C1 segment of cervical spinal cord (tissue), 14 donors: Measurements from ENCODE around the gene DPM3.
"Not testable (repeated sequence)": the region's sequence is repeated elsewhere in the genome, so short reads cannot be mapped to it uniquely, and the experiment has no call there.

Experiments used
- DNase-seq, 14 donors: peaks; one replicate each; lab custom pipeline; 2025; lab: John Stamatoyannopoulos, UW

The DPM3 gene

DNA sequence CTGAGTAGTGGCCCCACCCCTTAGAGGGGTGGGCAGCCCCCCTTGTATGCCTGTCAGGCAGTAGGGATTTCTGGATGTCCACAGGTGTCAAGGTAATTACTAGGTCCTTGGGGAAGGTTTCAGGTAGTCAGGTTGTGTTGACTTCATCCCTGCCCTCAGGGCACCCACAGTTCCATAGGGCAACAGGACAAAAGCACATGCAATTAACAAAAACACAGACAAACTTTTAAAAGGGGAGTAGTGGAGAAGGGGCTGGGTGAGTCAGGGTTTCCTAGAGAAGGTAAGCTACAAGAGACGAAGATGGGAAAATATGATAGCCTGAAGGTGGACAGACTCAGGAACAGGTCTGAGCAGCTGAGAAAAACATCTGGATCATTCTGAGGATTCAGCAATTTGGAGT is 18.7 kb upstream of the DPM3 start:
- no peak for DNase-seq

GRCh38 chr1:155155996-155156643 is 15.8 kb upstream of the DPM3 start:
- DNase-seq = not testable (repeated sequence)

GRCh38 chr1:155145491-155145890 is 5.2 kb upstream of the DPM3 start:
- DNase-seq = no peak

DNA sequence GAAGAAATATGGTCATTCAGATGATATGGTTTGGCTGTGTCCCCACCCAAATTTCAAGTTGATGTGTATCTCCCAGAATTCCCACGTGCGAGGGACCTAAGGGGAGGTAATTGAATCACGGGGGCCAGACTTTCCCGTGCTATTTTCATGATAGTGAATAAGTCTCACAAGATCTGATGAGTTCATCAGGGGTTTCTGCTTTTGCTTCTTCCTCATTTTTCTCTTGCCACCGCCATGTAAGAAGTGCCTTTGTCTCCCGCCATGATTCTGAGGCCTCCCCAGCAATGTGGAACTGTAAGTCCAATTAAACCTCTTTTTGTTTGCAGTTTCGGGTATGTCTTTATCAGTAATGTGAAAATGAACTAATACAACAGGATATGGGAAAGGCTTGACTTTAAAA is 1.4 kb upstream of the DPM3 start:
- no peak for DNase-seq

DNA sequence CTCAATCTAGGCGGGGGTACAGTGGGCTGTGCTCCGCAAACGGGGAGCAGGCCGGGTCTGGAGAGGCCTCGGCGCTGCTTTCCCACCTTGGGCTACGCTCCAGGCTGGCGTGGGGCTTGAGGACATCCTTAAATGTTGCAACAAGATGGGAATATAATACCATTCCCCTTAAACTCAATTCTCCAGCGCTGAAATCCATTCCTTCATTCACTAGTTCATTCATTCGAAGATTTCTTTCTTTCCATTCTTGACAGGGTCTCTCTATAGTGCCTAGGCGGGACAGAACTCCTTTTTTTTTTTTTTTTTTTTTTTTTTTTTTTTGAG is 261 bp upstream of the DPM3 start:
- DNase-seq = no peak

DNA sequence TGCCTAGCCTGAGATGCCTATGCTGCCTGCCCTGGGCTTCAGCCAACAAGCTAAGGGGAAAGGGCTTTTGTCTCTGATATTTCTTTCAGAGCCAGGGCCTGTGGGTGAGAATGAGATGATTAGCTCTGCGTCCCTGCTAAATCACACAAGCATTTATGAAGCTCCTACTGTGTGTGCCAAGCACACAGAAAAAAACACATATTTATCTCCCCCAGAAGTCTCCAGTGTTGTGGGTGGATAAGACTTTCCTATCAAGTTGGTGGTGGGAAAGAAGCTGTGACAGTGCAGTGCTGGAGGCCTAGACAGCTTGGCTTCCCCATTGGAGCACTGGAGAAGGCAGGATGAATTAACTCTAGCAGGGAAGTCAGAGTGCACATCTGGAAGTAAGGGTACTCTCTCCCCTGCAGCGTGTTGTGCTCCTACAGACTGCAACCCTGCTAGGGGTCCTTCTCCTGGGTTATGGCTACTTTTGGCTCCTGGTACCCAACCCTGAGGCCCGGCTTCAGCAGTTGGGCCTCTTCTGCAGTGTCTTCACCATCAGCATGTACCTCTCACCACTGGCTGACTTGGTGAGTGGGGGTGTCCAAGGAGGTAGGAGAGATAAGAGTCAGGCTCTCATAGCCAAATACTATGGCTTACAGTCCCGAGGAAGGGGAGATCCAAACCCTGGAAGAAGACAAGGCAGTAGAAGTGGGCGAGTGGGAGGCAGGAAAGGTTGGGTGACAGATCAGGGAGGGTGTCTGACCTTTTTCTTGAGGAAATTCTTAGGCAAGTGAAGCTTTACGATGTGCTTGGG is 3.0 kb downstream of the DPM3 start:
- no peak for DNase-seq

GRCh38 chr1:155136748-155137147 is 3.6 kb downstream of the DPM3 start:
- DNase-seq = no peak

- peak; percentile 53 to 92 (median 86) for DNase-seq
Observed at GRCh38 chr1:155135415-155136028, 4.8 kb downstream of the DPM3 start, which contains the start of gene SLC50A1. Gene SLC50A1, plus strand, starts transcription at chr1:155135852. Its CDS starts 60 bp downstream, at chr1:155135912.

GRCh38 chr1:155134880-155135414 is 5.4 kb downstream of the DPM3 start:
- DNase-seq = peak in 8 of 14 donors; percentile 57 to 80 (median 65)

- no peak for DNase-seq
Observed at GRCh38 chr1:155134322-155134721, 6.0 kb downstream of the DPM3 start.

- DNase-seq = no peak
Observed at GRCh38 chr1:155133799-155134281, 6.5 kb downstream of the DPM3 start.

DNA sequence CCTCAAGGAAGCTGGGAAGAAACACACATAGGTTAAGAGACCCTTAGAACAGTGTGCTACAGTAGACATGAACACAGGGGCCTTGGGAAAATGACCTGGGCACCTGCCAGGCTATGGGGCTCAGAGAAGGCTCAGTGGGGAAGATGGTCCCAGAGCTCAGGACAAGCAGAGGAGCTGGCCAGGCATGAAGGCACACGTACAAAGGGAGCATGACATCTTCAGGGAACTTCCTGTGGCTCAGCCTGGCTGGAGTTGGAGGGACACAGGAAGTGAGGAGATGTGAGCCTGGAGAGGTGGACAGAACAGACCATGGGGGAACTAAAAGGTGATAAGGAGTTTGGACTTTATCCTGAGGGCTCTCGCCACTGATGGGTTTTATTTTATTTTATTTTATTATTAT is 8.5 kb downstream of the DPM3 start:
- no peak for DNase-seq

DNA sequence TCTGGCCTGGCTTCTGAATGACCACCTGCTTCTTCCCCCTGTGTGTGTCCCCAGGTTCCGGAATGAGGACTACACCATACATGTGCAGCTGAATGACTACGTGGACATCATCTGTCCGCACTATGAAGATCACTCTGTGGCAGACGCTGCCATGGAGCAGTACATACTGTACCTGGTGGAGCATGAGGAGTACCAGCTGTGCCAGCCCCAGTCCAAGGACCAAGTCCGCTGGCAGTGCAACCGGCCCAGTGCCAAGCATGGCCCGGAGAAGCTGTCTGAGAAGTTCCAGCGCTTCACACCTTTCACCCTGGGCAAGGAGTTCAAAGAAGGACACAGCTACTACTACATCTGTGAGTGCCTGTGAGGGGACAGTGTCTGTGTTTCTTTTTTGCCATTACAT is 9.0 kb downstream of the DPM3 start:
- DNase-seq = no peak

DNA sequence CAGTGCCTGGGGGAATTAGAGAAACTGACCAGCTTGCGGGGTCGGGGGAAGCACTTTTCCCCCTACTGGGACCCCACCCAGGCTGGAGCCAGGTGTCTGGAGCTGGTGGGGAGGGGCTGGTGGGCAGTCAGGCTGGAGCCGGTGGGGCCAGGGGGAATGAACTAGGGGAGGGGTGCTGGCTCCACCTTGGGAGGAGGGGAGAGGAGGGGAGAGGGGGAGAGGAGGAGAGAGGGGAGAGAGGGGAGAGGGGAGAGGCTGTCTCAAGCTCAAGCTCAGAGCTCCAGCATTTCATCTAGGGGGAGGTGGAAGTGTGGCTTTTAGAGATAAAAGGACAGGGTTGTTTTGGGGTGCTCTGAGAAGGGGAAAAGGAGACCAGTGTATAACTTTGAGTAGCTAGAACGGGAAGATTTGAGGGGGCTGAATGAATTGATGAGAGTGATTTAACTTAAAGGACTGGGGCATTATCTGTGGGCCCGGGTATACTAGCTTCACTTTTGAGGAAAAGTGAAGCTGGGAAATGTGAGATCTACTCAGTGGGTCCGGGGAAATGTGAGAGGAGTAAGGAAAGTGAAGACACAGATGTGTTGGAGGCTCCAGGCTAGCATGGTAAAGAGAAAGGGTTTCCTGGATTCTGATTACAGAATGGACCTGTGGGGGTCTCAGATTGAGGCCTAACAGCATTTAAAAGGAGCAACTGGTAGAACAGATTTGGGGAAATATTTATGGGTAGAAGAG is 9.9 kb downstream of the DPM3 start:
- no peak for DNase-seq

- peak in 11 of 14 donors; percentile 23 to 63 (median 35) for DNase-seq
Observed at GRCh38 chr1:155128755-155129473, 11.4 kb downstream of the DPM3 start.

DNA sequence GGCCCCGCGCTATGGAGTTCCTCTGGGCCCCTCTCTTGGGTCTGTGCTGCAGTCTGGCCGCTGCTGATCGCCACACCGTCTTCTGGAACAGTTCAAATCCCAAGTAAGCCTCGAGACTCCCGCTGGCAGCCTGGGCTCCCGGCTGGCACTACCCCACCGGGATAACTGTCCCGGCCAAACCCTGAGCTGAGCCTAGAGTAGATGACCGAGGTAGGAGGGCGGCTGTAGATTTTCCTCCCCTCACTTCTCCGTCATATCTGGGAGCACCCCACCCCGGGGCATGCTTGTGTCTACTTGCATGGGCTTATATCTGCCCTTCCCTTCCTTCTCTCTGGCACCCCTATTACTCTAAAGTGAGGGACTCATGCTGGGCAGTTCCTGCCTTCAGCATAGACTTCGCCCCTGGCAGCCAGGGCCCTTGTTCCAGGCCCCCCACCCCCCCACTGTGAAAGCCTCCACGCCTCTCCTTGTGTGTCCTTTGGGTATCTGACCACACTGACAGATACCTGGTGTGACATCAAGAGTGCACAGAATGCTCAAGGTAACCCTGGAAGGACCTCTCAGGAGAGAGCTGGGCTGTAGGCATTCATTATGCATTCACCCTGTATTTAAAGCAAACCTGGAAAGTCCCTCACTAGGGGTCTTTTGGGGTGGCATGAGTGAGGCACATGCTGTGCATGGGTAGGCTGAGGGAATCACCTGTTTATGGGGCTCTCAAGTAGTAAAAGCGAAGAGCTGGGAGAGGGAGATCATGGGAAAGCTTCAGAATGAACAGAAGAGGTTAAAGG is 12.2 kb downstream of the DPM3 start:
- peak in 3 of 14 donors; percentile 50 to 62 (median 52) for DNase-seq

DNA sequence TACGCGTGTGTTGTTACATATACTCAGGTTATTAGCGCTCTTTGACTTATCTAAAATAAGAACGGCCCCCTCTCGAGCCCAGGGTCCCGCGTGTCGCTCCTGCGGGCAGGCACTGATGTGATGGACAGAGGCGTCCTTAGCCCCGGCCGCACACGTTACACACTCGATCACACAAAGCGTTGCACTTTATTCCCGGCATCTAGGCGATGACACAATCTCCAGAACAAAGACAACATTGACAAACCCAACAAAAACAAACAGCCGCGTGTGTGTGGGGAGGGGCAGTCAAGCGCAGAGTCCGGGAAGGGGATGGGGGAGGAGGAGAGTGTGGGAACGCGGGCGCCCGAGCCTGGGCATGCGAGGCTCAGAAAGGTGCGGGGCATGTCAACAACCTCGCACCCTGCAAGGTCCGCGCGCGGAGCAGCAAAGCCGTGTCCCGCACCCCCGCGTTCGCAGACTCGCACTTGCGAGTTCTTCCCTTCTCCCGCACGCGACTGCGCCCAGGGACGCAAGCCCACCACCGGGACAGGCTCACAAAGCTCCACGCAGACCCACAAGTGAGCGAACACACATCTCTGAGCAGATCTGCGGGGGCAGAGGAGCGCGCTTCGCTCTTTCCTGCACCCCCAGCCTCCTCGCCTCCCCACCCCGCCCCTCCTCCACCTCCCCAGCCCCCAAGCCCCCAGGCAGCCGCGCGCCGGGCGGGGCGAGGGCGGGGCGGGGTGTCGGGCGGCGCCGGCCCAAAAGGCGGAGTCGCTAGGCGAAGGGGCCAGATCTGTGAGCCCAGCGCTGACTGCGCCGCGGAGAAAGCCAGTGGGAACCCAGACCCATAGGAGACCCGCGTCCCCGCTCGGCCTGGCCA is 13.0 kb downstream of the DPM3 start, which contains the start of gene EFNA1:
Gene EFNA1 (plus strand): TSS at position 772 of the 862 bp plus-strand sequence. CDS start 102 bp downstream, outside the sequence.
- DNase-seq = peak in 12 of 14 donors; percentile 74 to 96 (median 86)

DNA sequence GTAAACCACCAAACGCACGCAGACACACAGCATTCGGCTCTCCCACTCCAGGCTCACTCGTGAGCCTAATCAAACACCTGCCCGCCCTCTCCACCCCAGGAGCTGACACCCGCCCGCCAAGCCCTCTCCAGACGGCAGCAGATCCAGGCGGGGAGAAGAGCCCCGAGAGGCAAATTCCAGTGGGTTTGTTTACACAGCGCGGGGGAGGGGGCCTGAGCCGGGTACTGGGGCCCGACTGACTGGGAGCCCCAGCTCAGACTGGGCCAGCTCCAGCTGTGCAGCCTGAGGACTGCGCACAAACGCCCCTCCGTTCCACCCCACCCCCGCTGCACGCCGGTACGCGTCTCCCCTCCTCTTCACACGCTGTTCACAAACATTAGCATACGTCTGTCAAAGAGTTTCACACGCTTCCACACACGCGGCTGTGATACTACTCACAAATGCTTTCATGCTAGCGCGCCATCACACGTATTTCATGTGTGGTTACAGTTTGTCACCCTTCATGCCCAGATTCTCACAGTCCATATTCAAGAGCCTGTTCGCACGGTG is 13.7 kb downstream of the DPM3 start:
- peak in 6 of 14 donors; percentile 44 to 80 (median 76) for DNase-seq
